ENCODE results near the gene SPACA7.

Gene SPACA7

GRCh38 chr13:112449545-112449930 is 73.4 kb downstream of the SPACA7 start:
- DNase-seq = no peak

GRCh38 chr13:112450118-112450903 is 74.2 kb downstream of the SPACA7 start:
- DNase-seq = no peak

- no peak for DNase-seq
Observed at GRCh38 chr13:112450904-112451240, 74.7 kb downstream of the SPACA7 start.

GRCh38 chr13:112451512-112452379 is 75.6 kb downstream of the SPACA7 start:
- DNase-seq = no peak

- DNase-seq = no peak
Observed at GRCh38 chr13:112452380-112453206, 76.4 kb downstream of the SPACA7 start.

- DNase-seq = no peak
Observed at GRCh38 chr13:112453207-112453829, 77.2 kb downstream of the SPACA7 start.

GRCh38 chr13:112453874-112454647 is 77.9 kb downstream of the SPACA7 start:
- no peak for DNase-seq

- no peak for DNase-seq
Observed at GRCh38 chr13:112454648-112455334, 78.6 kb downstream of the SPACA7 start.

GRCh38 chr13:112455476-112456059 is 79.4 kb downstream of the SPACA7 start:
- no peak for DNase-seq

- no peak for DNase-seq
Observed at GRCh38 chr13:112456138-112457056, 80.2 kb downstream of the SPACA7 start.

- no peak for DNase-seq
Observed at GRCh38 chr13:112457081-112457480, 80.9 kb downstream of the SPACA7 start.

- DNase-seq = no peak
Observed at GRCh38 chr13:112457485-112457884, 81.3 kb downstream of the SPACA7 start.

- no peak for DNase-seq
Observed at GRCh38 chr13:112462408-112462807, 86.3 kb downstream of the SPACA7 start.

- DNase-seq = no peak
Observed at GRCh38 chr13:112464720-112465119, 88.6 kb downstream of the SPACA7 start.

- no peak for DNase-seq
Observed at GRCh38 chr13:112465251-112466131, 89.3 kb downstream of the SPACA7 start.

- DNase-seq = no peak
Observed at GRCh38 chr13:112466132-112467058, 90.2 kb downstream of the SPACA7 start.

GRCh38 chr13:112467236-112467635 is 91.1 kb downstream of the SPACA7 start:
- DNase-seq = no peak

- no peak for DNase-seq
Observed at GRCh38 chr13:112468069-112468468, 91.9 kb downstream of the SPACA7 start.

All from inflammatory macrophage treated with lipopolysaccharide for 4 hours (primary cell).